GM18909 (cell line): ENCODE measurements around the gene AMH.

Experiments
- ATAC-seq: cut with Tn5 transposase; IDR thresholded peaks from one replicate; pipeline ENCODE4 v1.9.1; 2021; ENCODE audit warnings: mild to moderate bottlenecking; ENCODE audit not compliant: unreplicated experiment, poor library complexity

The AMH gene

DNA sequence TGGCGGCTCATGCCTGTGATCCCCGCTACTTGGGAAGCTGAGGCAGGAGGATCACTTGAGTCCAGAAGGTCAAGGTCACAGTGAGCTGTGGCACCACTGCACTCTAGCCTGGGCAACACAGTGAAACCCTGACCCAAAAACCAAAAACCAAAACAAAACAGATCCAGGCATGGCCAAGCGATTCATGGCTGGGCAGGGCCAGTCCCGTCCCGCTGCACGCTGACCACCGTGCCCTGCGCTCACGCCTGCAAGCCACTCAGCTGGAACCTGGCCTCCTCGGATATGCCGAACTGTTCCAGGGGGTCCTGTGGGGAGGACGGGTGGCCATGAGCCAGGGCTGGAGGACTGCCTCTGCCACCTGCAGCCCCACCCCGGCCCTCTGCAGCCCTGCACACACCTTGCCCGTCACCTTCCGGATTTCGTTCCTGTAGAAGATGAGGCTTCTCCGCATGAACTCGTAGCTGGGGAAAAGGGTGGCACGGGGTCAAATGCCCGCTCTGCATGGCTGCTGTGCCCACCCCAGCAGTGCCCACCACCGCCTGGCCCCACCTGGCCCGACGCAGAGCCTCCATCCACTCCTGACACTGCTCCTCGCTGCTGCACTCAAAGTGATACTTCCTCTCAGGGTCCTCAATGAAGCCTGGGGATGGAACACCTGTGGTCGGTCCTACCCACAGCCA is 15.4 kb upstream of the AMH start:
- no peak for ATAC-seq

DNA sequence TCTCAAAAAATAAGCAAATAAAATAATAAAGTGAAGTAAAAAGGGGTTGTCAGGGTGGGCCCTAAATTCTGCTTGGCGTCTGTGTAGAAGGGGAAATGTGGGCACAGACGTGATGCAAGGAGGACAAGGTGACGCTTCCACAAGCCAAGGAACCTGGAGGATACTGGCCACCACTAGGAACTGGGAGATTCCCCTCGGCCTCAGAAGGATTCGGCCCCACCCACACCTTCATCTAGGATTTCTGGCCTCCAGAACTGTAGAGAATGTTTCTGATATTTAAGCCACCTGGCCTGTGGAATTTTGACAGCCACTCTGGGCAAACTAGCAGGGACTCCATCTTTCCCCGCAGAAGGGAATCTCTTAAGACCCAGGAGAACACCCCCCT is 14.1 kb upstream of the AMH start:
- no peak for ATAC-seq

DNA sequence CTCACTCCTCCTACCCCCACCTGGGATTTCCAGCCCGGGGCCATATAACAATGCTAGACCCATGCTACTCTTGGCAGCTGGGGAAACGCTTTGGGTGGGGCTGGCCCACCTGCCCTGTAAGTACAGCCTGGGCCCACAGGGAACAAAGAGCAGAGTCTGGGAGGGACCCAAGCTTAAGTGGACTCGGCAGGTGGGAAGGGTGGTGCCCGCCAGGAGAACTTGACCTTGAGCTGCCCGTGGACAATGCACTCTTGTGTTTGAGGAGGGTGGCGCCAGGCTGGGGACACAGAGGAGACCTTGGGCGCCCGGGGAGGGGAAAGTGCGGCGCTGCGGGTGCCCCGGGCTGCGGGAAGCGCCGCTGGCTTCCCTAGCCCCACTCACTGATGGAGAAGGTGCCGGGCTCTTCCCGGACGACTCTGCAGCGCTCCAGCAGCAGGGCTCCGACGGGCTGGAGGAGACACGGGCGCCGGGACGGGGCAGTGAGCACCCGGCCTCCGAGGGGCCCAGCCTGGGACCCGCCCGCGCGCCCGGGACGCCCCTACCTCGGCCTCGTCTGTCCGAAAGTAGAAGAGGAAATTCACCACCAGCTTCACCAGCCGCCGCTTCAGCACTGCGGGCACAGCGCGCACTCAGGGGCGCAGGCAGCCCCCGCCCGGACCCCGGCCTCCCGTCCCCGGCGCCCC is 13.6 kb upstream of the AMH start:
- ATAC-seq = peak; percentile 17

DNA sequence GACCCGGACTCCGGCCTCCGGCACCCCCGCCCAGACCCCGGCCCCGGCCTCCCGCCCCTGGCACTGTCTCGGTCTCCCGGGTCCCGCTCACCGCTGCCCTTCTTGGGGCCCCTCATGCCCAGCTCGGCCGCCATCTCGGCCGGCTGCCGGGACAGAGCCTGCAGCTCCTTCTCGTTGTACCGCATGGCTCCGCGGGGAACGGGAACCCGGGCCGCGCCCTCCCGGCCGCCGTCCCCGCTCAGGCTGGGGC is 13.1 kb upstream of the AMH start:
- no peak for ATAC-seq

GRCh38 chr19:2236314-2237050 is 12.6 kb upstream of the AMH start, which contains the start of the genes PLEKHJ1 and SF3A2:
Gene PLEKHJ1 (minus strand): TSS chr19:2236329. CDS start chr19:2236248, 81 bp downstream.
Gene SF3A2 (plus strand): TSS chr19:2236824. CDS start chr19:2243419, 6,595 bp downstream.
- peak; percentile 71 for ATAC-seq

DNA sequence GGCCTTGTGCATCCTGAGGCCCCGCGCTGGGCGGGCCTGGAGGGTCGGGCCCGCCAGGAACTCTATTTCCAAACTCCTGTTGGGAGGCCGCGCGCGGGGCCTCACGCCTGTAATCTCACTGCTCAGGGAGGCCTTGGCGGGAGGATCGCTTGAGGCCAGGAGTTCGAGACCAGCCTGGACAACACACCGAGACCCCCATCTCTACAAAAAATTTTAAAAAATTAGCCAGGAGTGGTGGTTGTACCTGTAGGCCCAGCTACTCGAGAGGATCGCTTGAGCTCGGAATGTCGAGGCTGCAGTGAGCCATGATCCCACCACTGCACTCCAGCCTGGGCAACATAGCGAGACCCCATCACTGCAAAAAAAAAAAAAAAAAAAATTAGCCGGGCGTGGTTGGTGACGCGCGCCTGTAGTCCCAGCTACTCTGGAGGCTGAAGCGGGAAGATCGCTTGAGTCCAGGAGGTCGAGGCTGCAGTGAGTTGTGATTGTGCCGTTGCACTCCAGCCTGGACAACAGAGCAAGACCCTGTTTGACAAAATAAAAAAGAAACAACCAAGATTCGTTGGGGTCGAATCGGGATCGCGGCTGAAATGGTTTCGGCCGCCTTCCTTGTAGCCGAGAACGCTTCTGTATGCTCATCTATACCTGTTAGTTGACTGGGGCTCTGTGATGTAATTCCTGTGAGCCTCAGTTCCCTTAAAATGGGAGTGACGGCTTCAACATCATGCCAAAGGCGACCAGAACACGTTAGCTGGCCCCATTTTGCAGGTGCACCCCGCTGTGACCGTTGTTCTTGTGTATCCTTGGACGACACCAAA is 11.9 kb upstream of the AMH start:
- no peak for ATAC-seq

DNA sequence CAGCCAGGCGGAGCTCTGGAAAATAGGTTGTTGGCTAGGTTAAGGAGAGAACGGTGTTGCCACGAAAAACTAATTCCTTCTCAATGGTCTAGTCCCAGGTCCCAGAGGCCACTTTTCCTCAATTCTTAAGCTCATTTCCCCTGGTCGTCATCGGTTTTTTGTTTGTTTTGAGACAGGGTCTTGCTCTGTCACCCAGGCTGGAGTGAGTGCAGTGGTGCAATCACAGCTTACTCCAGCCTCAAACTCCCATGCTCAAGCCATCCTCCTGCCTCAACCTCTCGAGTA is 11.3 kb upstream of the AMH start:
- ATAC-seq = no peak

DNA sequence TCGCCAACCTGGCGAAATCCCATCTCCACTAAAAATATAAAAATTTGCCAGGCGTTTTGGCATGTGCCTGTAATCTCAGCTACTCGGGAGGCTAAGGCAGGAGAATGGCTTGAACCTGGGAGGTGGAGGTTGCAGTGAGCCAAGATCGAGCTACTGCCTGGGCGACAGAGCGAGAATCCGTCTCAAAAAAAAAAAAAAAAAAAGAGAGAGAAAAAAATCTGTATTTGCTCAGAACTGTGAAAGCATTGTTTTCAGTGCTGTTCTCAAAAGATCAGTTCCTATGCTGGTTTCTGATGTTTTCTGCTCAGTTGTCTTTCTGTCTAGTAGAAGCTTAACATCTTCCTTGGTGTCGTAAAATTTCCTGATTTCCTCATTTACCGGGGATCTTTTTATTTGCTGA is 9.9 kb upstream of the AMH start:
- ATAC-seq = no peak

GRCh38 chr19:2239771-2240770 is 9.1 kb upstream of the AMH start:
- ATAC-seq = no peak

- no peak for ATAC-seq
Measured at GRCh38 chr19:2240881-2241760, 8.0 kb upstream of the AMH start.

DNA sequence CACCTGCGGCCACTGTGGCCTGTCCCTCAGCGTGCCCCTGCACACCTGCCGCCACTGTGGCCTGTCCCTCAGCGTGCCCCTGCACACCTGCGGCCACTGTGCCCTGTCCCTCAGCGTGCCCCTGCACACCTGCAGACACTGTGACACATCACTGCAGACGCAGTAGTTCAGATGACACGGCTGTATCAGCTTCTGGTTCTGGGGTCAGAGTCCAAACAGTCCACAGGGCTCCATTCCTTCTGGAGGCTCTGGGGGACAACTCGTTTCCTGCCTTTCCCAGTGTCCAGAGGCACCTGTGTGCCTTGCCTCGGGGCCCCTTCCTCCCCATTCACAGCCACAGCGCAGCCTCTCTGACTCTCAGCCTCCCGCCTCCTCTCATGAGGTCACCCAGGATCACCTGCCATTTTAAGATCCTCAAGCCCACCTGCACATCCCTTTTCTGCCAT is 7.0 kb upstream of the AMH start:
- ATAC-seq = no peak

- no peak for ATAC-seq
Measured at GRCh38 chr19:2242816-2243215, 6.3 kb upstream of the AMH start.

DNA sequence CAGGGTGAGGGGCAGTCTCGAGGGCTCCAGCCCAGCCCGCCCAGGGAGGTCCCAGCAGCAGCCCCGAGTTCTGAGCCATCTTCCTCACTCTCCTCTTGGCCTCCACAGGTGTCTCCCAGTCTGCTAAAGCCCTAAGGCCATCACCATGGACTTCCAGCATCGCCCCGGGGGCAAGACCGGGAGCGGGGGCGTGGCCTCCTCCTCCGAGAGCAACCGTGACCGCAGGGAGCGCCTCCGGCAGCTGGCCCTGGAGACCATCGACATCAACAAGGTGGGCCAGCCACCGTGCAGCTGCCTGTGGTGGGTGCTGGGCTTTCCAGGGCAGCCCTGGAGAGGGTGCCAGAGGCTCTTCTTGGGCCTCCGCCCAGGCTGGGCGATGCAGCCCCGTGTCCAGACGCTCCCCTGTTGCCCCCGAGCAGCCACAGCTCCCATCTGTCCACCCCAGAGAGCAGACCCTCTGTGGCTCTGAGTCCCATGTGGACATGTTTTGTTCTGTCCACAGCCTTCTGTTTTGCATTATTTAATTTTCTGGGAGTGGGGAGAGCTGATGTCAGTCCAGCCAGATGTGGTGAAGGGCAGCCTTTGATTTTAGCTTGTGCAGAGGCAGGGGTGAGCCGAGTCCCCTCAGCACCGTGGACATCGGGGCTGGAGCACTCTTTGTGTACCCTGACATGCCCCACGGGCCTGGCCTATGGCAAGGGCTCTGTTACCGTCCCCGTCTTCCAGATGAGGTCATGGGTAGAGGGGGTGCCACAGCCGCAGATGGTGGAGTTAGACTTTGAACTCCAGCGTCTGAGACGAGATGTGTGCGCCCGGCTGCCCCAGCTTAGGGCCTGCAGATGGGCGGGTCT is 5.6 kb upstream of the AMH start:
- ATAC-seq = no peak

- ATAC-seq = no peak
Measured at GRCh38 chr19:2244125-2244411, 5.1 kb upstream of the AMH start.

- ATAC-seq = no peak
Measured at GRCh38 chr19:2244486-2244885, 4.6 kb upstream of the AMH start.

GRCh38 chr19:2245273-2245672 is 3.9 kb upstream of the AMH start:
- no peak for ATAC-seq

GRCh38 chr19:2246014-2246620 is 3.0 kb upstream of the AMH start:
- ATAC-seq = no peak
